Neural cell (in vitro differentiated cells): ENCODE measurements around the gene PEX11A. TPM values are rescaled to one million over a fixed set of nuclear protein-coding genes. Genes with fewer than 3 reads are reported as not detected.

ENCODE experiments used
- H2AFZ ChIP-seq: fragments of 200-600, 300-800 bp; sonication (generic), shearing (Covaris generic); 2 replicates; pipeline ENCODE4 v1.6.0; 2014; ENCODE audit warnings: low read depth, mild to moderate bottlenecking, antibody characterized with exemption, low read length, moderate library complexity
- H3F3A ChIP-seq: fragments of 200-600 bp; shearing (Covaris generic); 2 replicates; pipeline ENCODE4 v1.6.1; 2016; ENCODE audit warnings: mild to moderate bottlenecking, moderate library complexity, mixed read lengths, antibody characterized with exemption, low read length; ENCODE audit not compliant: insufficient read depth, poor library complexity, severe bottlenecking
- H3K27ac ChIP-seq: fragments of 200-600, 300-800 bp; sonication (generic), shearing (Covaris generic); 2 replicates; pipeline ENCODE4 v1.5.1; 2014; ENCODE audit warnings: mild to moderate bottlenecking, low read length, moderate library complexity
- H3K27me3 ChIP-seq: fragments of 300-800, 200-600 bp; sonication (generic), shearing (Covaris generic); 2 replicates; pipeline ENCODE4 v1.6.0; 2014; ENCODE audit warnings: mild to moderate bottlenecking, low read depth, low read length, moderate library complexity; ENCODE audit not compliant: insufficient read depth
- H3K36me3 ChIP-seq: fragments of 300-800, 200-600 bp; sonication (generic), shearing (Covaris generic); 2 replicates; pipeline ENCODE4 v1.5.1; 2014; ENCODE audit warnings: mild to moderate bottlenecking, antibody characterized with exemption, low read length, moderate library complexity; ENCODE audit not compliant: insufficient read depth
- H3K4me2 ChIP-seq: fragments of 300-800, 200-600 bp; sonication (generic), shearing (Covaris generic); 2 replicates; pipeline ENCODE4 v1.6.0; 2014; ENCODE audit warnings: mild to moderate bottlenecking, low read length
- H3K4me3 ChIP-seq: fragments of 300-800, 200-600 bp; sonication (generic), shearing (Covaris generic); 2 replicates; pipeline ENCODE4 v1.5.1; 2014; ENCODE audit warnings: mild to moderate bottlenecking, low read length, moderate library complexity
- H3K79me2 ChIP-seq: fragments of 200-600 bp; shearing (Covaris generic); replicated peaks from 2 replicates; pipeline ENCODE4 v1.6.0; 2014; ENCODE audit warnings: mild to moderate bottlenecking, low read length, moderate library complexity; ENCODE audit not compliant: insufficient read depth
- H3K9ac ChIP-seq: fragments of 300-800, 200-600 bp; sonication (generic), shearing (Covaris generic); 2 replicates; pipeline ENCODE4 v1.6.1; 2016; ENCODE audit warnings: mild to moderate bottlenecking, low read length, mixed read lengths
- H3K9me2 ChIP-seq: fragments of 200-600 bp; shearing (Covaris generic); 2 replicates; pipeline ENCODE4 v1.6.1; 2016; ENCODE audit warnings: mild to moderate bottlenecking, low read length, mixed read lengths; ENCODE audit not compliant: insufficient read depth
- H3K9me3 ChIP-seq: fragments of 200-600, 300-800 bp; sonication (generic), shearing (Covaris generic); 2 replicates; pipeline ENCODE4 v1.6.1; 2016; ENCODE audit warnings: mild to moderate bottlenecking, mixed run types, low read length, moderate library complexity, mixed read lengths
- H4K20me1 ChIP-seq: fragments of 200-600 bp; shearing (Covaris generic); 2 replicates; pipeline ENCODE4 v1.6.1; 2016; ENCODE audit warnings: mild to moderate bottlenecking, mixed run types; ENCODE audit not compliant: insufficient read depth
- EP300 ChIP-seq: fragments of 450-650 bp; conservative IDR thresholded peaks from 2 replicates; pipeline ENCODE4 v1.6.1; 2014; ENCODE audit warnings: antibody characterized with exemption, mild to moderate bottlenecking, moderate library complexity; ENCODE audit not compliant: poor library complexity, severe bottlenecking
- EZH2 ChIP-seq: fragments of 200-600, 300-800 bp; shearing (Covaris generic), sonication (generic); IDR thresholded peaks from 2 replicates; pipeline ENCODE4 v1.6.1; 2014; ENCODE audit warnings: antibody characterized with exemption, low read length, borderline replicate concordance, mild to moderate bottlenecking; ENCODE audit not compliant: insufficient read depth, poor library complexity, severe bottlenecking
- MXI1 ChIP-seq: fragments of 450-650 bp; conservative IDR thresholded peaks from 2 replicates; pipeline ENCODE4 v1.6.1; 2014; ENCODE audit warnings: antibody characterized with exemption, mild to moderate bottlenecking; ENCODE audit not compliant: poor library complexity, severe bottlenecking
- POLR2AphosphoS5 ChIP-seq: IDR thresholded peaks from 2 replicates; pipeline ENCODE4 v1.6.1; 2012
- RAD21 ChIP-seq: fragments of 450-650 bp; conservative IDR thresholded peaks from 2 replicates; pipeline ENCODE4 v1.6.1; 2014; ENCODE audit warnings: antibody characterized with exemption, mild to moderate bottlenecking, moderate library complexity
- SMC3 ChIP-seq: fragments of 450-650 bp; conservative IDR thresholded peaks from 2 replicates; pipeline ENCODE4 v1.6.1; 2014; ENCODE audit warnings: antibody characterized with exemption, mild to moderate bottlenecking, moderate library complexity; ENCODE audit not compliant: poor library complexity
- TAF1 ChIP-seq: IDR thresholded peaks from 2 replicates; pipeline ENCODE4 v1.6.1; 2012; ENCODE audit warnings: low read depth
- polyA plus RNA-seq: library from polyadenylated mRNA; depleted of rRNA; stranded (reverse); fragments of >200 nt; gene quantifications from 2 replicates; pipeline ENCODE4 v1.2.3, GENCODE V29; 2014
- TF ChIP-seq, protein P1 (sequence below): fragments of 450-650 bp; IDR thresholded peaks from 2 replicates; pipeline ENCODE4 v1.5.1; 2014; ENCODE audit warnings: antibody characterized with exemption, mild to moderate bottlenecking, moderate library complexity; ENCODE audit not compliant: poor library complexity, severe bottlenecking
- TF ChIP-seq, protein P2 (sequence below): IDR thresholded peaks from 2 replicates; pipeline ENCODE4 v1.6.1; 2012; ENCODE audit warnings: borderline replicate concordance

PEX11A gene
- polyA plus RNA-seq, 1 donor from 2014 or later = 13.6 TPM

DNA sequence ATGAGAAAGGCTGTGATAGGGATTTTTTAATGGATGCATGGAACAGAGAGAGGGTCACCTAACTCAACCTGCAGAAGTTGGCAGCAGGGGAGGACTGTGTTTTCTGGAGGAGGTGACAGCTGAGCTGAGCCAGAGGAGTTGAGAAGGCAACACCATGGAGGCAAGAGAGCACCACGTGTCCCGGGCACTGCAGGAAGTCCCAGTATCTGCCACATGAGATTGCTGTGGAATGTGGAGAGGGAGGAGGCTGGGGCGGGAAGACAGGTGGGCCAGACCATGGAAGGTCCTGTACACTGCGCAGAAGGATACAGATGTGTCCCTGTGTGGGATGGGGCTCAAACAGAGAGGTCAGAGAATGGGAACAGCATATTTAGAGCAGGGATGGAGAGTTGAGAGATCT, 45.2 kb upstream of the PEX11A start:
- Histone ChIP-seq H3K9me3 (no peaks in the 10 kb centered on the region), H2AFZ (no peak overlapping the region), H3K36me3 (no peaks in the 10 kb centered on the region), H3K9me2 (no peaks in the 10 kb centered on the region), H3K9ac (no peak overlapping the region), H3K79me2 (no peaks in the 10 kb centered on the region), H3K4me3 (no peak overlapping the region), H3K27ac (no peak overlapping the region), H3K27me3 (no peaks in the 10 kb centered on the region), H3F3A (no peaks in the 10 kb centered on the region), H3K4me2 (no peak overlapping the region), H4K20me1 (no peaks in the 10 kb centered on the region)
- TF ChIP-seq TAF1 = no peak
- TF ChIP-seq EZH2 = no peak

DNA sequence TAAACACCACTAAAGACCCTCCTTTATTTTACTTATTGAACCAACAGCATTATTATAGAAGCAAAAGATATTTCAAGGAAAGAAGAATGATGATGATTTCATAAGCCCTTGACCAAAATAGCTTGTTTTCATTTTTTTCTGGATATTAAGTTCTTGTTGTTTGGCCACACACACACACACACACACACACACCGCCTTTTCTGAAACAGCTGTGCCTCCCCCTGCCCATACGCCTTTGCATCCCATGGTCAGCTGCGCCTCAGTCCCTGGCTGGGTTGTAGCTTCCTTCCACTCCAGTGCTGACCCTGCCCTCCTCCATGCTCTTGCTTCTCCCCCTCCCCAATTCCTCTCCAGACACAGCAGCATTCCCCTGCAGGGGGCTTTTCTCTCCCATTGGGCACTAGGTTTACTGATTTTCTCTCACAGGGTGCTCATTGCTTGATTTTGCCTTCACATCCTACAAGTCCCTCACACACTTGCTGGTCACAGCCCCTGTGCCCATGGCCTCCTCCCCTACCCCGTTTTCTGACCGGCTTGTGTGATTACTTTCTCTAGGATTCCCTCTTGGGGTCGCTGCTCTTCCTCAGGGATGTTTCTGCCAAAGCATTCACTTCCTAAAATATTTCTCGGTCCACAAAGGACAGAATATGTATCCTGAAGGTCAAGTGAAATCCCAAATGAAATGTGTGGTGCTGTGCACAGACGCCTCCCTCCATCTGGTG, 42.1 kb upstream of the PEX11A start:
- Histone ChIP-seq H3K9me3 (no peaks in the 10 kb centered on the region), H3F3A (no peaks in the 10 kb centered on the region), H2AFZ (no peak overlapping the region), H3K4me2 (no peak overlapping the region), H3K4me3 (no peak overlapping the region), H3K9ac (no peak overlapping the region), H3K36me3 (no peaks in the 10 kb centered on the region), H4K20me1 (no peaks in the 10 kb centered on the region), H3K79me2 (no peaks in the 10 kb centered on the region), H3K27me3 (no peaks in the 10 kb centered on the region), H3K27ac (no peak overlapping the region), H3K9me2 (no peaks in the 10 kb centered on the region)
- TF ChIP-seq TAF1 (no peak), POLR2AphosphoS5 (no peak), EP300 (no peak), EZH2 (no peak), SMC3 (no peak), MXI1 (no peak), RAD21 (no peak)
- TF ChIP-seq, protein P1, sequence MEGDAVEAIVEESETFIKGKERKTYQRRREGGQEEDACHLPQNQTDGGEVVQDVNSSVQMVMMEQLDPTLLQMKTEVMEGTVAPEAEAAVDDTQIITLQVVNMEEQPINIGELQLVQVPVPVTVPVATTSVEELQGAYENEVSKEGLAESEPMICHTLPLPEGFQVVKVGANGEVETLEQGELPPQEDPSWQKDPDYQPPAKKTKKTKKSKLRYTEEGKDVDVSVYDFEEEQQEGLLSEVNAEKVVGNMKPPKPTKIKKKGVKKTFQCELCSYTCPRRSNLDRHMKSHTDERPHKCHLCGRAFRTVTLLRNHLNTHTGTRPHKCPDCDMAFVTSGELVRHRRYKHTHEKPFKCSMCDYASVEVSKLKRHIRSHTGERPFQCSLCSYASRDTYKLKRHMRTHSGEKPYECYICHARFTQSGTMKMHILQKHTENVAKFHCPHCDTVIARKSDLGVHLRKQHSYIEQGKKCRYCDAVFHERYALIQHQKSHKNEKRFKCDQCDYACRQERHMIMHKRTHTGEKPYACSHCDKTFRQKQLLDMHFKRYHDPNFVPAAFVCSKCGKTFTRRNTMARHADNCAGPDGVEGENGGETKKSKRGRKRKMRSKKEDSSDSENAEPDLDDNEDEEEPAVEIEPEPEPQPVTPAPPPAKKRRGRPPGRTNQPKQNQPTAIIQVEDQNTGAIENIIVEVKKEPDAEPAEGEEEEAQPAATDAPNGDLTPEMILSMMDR = no peak
- TF ChIP-seq, protein P2, sequence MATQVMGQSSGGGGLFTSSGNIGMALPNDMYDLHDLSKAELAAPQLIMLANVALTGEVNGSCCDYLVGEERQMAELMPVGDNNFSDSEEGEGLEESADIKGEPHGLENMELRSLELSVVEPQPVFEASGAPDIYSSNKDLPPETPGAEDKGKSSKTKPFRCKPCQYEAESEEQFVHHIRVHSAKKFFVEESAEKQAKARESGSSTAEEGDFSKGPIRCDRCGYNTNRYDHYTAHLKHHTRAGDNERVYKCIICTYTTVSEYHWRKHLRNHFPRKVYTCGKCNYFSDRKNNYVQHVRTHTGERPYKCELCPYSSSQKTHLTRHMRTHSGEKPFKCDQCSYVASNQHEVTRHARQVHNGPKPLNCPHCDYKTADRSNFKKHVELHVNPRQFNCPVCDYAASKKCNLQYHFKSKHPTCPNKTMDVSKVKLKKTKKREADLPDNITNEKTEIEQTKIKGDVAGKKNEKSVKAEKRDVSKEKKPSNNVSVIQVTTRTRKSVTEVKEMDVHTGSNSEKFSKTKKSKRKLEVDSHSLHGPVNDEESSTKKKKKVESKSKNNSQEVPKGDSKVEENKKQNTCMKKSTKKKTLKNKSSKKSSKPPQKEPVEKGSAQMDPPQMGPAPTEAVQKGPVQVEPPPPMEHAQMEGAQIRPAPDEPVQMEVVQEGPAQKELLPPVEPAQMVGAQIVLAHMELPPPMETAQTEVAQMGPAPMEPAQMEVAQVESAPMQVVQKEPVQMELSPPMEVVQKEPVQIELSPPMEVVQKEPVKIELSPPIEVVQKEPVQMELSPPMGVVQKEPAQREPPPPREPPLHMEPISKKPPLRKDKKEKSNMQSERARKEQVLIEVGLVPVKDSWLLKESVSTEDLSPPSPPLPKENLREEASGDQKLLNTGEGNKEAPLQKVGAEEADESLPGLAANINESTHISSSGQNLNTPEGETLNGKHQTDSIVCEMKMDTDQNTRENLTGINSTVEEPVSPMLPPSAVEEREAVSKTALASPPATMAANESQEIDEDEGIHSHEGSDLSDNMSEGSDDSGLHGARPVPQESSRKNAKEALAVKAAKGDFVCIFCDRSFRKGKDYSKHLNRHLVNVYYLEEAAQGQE = no peak
